H1 (cell line): ENCODE results near the gene TRIM71. TPM values are rescaled to one million over a fixed set of nuclear protein-coding genes. Genes with fewer than 3 reads are reported as not detected.
A peak's percentile ranks its signal among the peaks of the same experiment; 100 is the strongest.

Source experiments
- CTCF ChIA-PET: fragments of 300-600 bp; sonication (Branson Sonifier 250); formaldehyde crosslinking; loops from one replicate; lab custom pipeline; 2021; ENCODE audit not compliant: partially characterized antibody; lab: Charles Lee
- POLR2A ChIA-PET: fragments of 300-600 bp; sonication (Branson Sonifier 250); formaldehyde crosslinking; loops from one replicate; lab custom pipeline; 2021; ENCODE audit warnings: inconsistent platforms; ENCODE audit not compliant: partially characterized antibody; lab: Charles Lee
- DNase-seq, 2 experiments: peaks; one replicate each; pipeline versions ENCODE4 v3.0.0 to v3.0.0-alpha.2; 2010 to 2022; ENCODE audit warnings: low spot score in 2 of 2, low read depth in 1 of 2, mixed read lengths in 1 of 2
- FAIRE-seq: peaks from 2 replicates; lab custom pipeline; 2011; peaks lifted over from hg19 to GRCh38; lab: Jason Lieb, UNC
- H2AFZ ChIP-seq: 2 replicates; pipeline ENCODE4 v1.8.1; 2012; ENCODE audit warnings: low read length, inconsistent platforms
- H2AK5ac ChIP-seq: 2 replicates; pipeline ENCODE4 v1.6.1; 2013; ENCODE audit warnings: low read depth, low read length
- H2BK120ac ChIP-seq: replicated peaks from 2 replicates; pipeline ENCODE3; 2013; ENCODE audit warnings: low read depth, low read length, inconsistent platforms
- H2BK12ac ChIP-seq: 2 replicates; pipeline ENCODE4 v1.6.1; 2013; ENCODE audit warnings: low read depth, low read length
- H2BK15ac ChIP-seq: 2 replicates; pipeline ENCODE4 v1.6.1; 2013; ENCODE audit warnings: low read length
- H2BK20ac ChIP-seq: 2 replicates; pipeline ENCODE4 v1.6.1; 2013; ENCODE audit warnings: low read length
- H2BK5ac ChIP-seq: 2 replicates; pipeline ENCODE4 v1.6.1; 2013; ENCODE audit warnings: low read depth, low read length
- H3K14ac ChIP-seq: 2 replicates; pipeline ENCODE4 v1.6.1; 2013; ENCODE audit warnings: inconsistent platforms; ENCODE audit not compliant: insufficient read length
- H3K18ac ChIP-seq: 2 replicates; pipeline ENCODE4 v1.6.1; 2013; ENCODE audit warnings: low read length; ENCODE audit errors: extremely low read depth
- H3K23ac ChIP-seq: 2 replicates; pipeline ENCODE4 v1.6.1; 2013; ENCODE audit warnings: inconsistent platforms; ENCODE audit not compliant: insufficient read length
- H3K23me2 ChIP-seq: 2 replicates; pipeline ENCODE4 v1.6.1; 2013; ENCODE audit warnings: low read depth, low read length
- H3K27ac ChIP-seq: 2 replicates; pipeline ENCODE4 v1.6.1; 2011; ENCODE audit warnings: low read depth, low read length, inconsistent platforms
- H3K27me3 ChIP-seq, 4 experiments: replicated peaks in 1 of 4; 1 replicate in 1 of 4; 2 replicates in 3 of 4; pipeline versions ENCODE4 v1.6.1 to v1.8.1; 2011 to 2013; ENCODE audit warnings: low read length in 3 of 4, mild to moderate bottlenecking in 3 of 4, inconsistent platforms in 2 of 4, mixed read lengths in 2 of 4, moderate library complexity in 1 of 4; ENCODE audit not compliant: control insufficient read depth in 3 of 4, insufficient read depth in 3 of 4; ENCODE audit errors: extremely low read depth in 1 of 4
- H3K36me3 ChIP-seq, 4 experiments: 2 replicates each; pipeline versions ENCODE4 v1.6.1 to v1.8.1; 2011 to 2013; ENCODE audit warnings: mild to moderate bottlenecking in 4 of 4, low read length in 3 of 4, moderate library complexity in 2 of 4, control low read depth in 1 of 4, inconsistent platforms in 1 of 4; ENCODE audit not compliant: insufficient read depth in 4 of 4, control insufficient read depth in 2 of 4
- H3K4ac ChIP-seq: replicated peaks from 2 replicates; pipeline ENCODE3; 2013; ENCODE audit warnings: low read length, low read depth, mixed read lengths, inconsistent platforms; ENCODE audit not compliant: insufficient read length
- H3K4me1 ChIP-seq, 4 experiments: replicated peaks in 1 of 4; 1 replicate in 1 of 4; 2 replicates in 3 of 4; pipeline versions ENCODE4 v1.6.1 to v1.8.1; 2011 to 2013; ENCODE audit warnings: low read length in 3 of 4, inconsistent platforms in 2 of 4, mixed read lengths in 1 of 4; ENCODE audit not compliant: insufficient read depth in 4 of 4, control insufficient read depth in 3 of 4
- H3K4me2 ChIP-seq, 2 experiments: 2 replicates each; pipeline versions ENCODE4 v1.6.1 to v1.8.1; 2011 to 2013; ENCODE audit warnings: low read depth in 2 of 2, low read length in 2 of 2, control low read depth in 1 of 2, inconsistent platforms in 1 of 2, mild to moderate bottlenecking in 1 of 2; ENCODE audit not compliant: insufficient read depth in 1 of 2
- H3K4me3 ChIP-seq, 4 experiments: fragments of 200-600, 300-600 bp in 1 of 4; sonication (generic), shearing (Covaris generic), sonication (Bioruptor Twin) in 1 of 4; 2 replicates each; pipeline versions ENCODE4 v1.5.1 to v1.8.1; 2011 to 2016; ENCODE audit warnings: low read length in 4 of 4, low read depth in 3 of 4, control low read depth in 2 of 4, inconsistent platforms in 2 of 4, mild to moderate bottlenecking in 2 of 4, mixed read lengths in 1 of 4, moderate library complexity in 1 of 4; ENCODE audit not compliant: insufficient read depth in 2 of 4; ENCODE audit errors: extremely low read depth in 1 of 4
- H3K56ac ChIP-seq: replicated peaks from 2 replicates; pipeline ENCODE3; 2013; ENCODE audit warnings: low read depth, mild to moderate bottlenecking, mixed read lengths, low read length, inconsistent platforms; ENCODE audit not compliant: insufficient read length
- H3K79me1 ChIP-seq: 2 replicates; pipeline ENCODE4 v1.6.1; 2013; ENCODE audit warnings: low read depth, low read length, control low read depth
- H3K79me2 ChIP-seq, 2 experiments: 2 replicates each; pipeline versions ENCODE4 v1.6.1 to v1.8.1; 2012 to 2013; ENCODE audit warnings: low read length in 2 of 2, mild to moderate bottlenecking in 2 of 2, inconsistent platforms in 1 of 2; ENCODE audit not compliant: insufficient read depth in 2 of 2, control insufficient read depth in 1 of 2
- H3K9ac ChIP-seq, 4 experiments: replicated peaks in 1 of 4; 1 replicate in 1 of 4; 2 replicates in 3 of 4; pipeline versions ENCODE4 v1.6.1 to v1.8.1; 2011 to 2013; ENCODE audit warnings: low read depth in 3 of 4, low read length in 3 of 4, control low read depth in 2 of 4, mild to moderate bottlenecking in 2 of 4, moderate library complexity in 2 of 4, inconsistent platforms in 1 of 4; ENCODE audit errors: extremely low read depth in 1 of 4
- H3K9me3 ChIP-seq, 2 experiments: 2 replicates each; pipeline versions ENCODE4 v1.6.1 to v1.8.1; 2012 to 2013; ENCODE audit warnings: mild to moderate bottlenecking in 2 of 2, moderate library complexity in 2 of 2, control low read depth in 1 of 2, inconsistent platforms in 1 of 2, low read depth in 1 of 2, low read length in 1 of 2, mixed read lengths in 1 of 2; ENCODE audit not compliant: insufficient read depth in 2 of 2
- H4K20me1 ChIP-seq, 2 experiments: replicated peaks in 1 of 2; 2 replicates each; pipeline versions ENCODE3 to v1.8.1; 2011 to 2013; ENCODE audit warnings: inconsistent platforms in 2 of 2, low read length in 2 of 2, mild to moderate bottlenecking in 1 of 2; ENCODE audit not compliant: insufficient read depth in 2 of 2, control insufficient read depth in 1 of 2
- H4K5ac ChIP-seq: 2 replicates; pipeline ENCODE4 v1.6.1; 2013; ENCODE audit warnings: low read length, low read depth, mixed read lengths, inconsistent platforms; ENCODE audit not compliant: insufficient read length
- H4K8ac ChIP-seq: 2 replicates; pipeline ENCODE4 v1.8.0; 2013; ENCODE audit warnings: mild to moderate bottlenecking, moderate library complexity, low read length, inconsistent platforms; ENCODE audit not compliant: insufficient read depth; ENCODE audit errors: extremely low read depth
- H4K91ac ChIP-seq: replicated peaks from 2 replicates; pipeline ENCODE3; 2013; ENCODE audit warnings: low read length, mixed read lengths, inconsistent platforms; ENCODE audit not compliant: insufficient read length
- KDM4A ChIP-seq: IDR thresholded peaks from one replicate; pipeline ENCODE4 v1.7.1; 2012; ENCODE audit warnings: low read depth, mild to moderate bottlenecking, moderate library complexity, low read length, inconsistent platforms; ENCODE audit not compliant: severe bottlenecking
- WGBS, 2 experiments: shearing (Covaris generic) in 1 of 2; methylation state at CpG; one replicate each; pipeline versions ENCODE4 v1.1.6 to v1.1.7; 2013 to 2015; ENCODE audit warnings: low lambda C conversion rate in 2 of 2, mixed read lengths in 2 of 2, inconsistent platforms in 1 of 2, low coverage in 1 of 2, missing lambda C conversion rate in 1 of 2; ENCODE audit not compliant: insufficient replicate concordance in 2 of 2, insufficient coverage in 1 of 2, insufficient read length in 1 of 2; ENCODE audit errors: extremely low coverage in 1 of 2, missing lambda C conversion rate in 1 of 2; 5-methylcytosine and 5-hydroxymethylcytosine counted together
- polyA plus RNA-seq, 7 experiments: library from polyadenylated mRNA; depleted of rRNA in 3 of 7; stranded (reverse) in 5 of 7; unstranded in 2 of 7; fragments of >200 nt in 5 of 7; fragments of 200-250 nt in 2 of 7; gene quantifications; 1 replicate in 5 of 7; 2 replicates in 1 of 7; 4 replicates in 1 of 7; pipeline versions ENCODE4 v1.2.1 to v1.2.3, GENCODE V29; 2011 to 2013; ENCODE audit warnings: missing spikeins in 2 of 7, mixed read lengths in 2 of 7
- total RNA-seq: library from RNA; stranded (reverse); fragmentation: NEBNext Ultra II Directional; extraction: Animal tissue kit (Norgen Biotek cat#: 25700); gene quantifications from 2 replicates; pipeline ENCODE4 v1.2.1, GENCODE V29; 2021

Gene TRIM71
- total and polyA plus RNA-seq, 2 of the 8 experiments (the other 6 are each of a cell fraction or from before 2014, with no cell fraction given): 53.7 to 293 TPM

DNA sequence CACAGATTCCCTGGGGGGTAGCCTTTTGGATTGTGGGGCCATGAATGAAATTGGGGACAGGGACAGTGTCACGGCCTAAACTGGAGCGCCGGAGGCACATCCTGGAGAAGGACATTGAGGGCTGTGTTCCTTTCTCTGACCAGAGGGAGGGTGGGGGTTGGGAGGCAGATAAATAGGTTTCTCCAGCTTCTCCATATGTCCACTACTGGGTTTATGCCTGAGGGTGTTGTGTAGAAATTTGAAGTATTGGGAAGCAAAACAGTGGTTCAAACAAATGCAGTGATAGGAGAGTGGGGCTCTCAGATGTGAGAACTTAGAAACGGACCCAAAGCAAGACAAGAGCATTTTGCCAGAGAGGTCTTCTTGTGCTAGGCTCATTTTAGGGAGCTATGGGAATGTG is 34.3 kb downstream of the TRIM71 start:
- Histone ChIP-seq H2BK120ac (no peak overlapping the region), H3K18ac (peak overlapping the region; percentile 4; the same call in 1 of the 2 replicates), H3K4me2 (peak overlapping the region; percentile 16 to 81; a peak in 2 of 4 replicates), H2BK20ac (no peak overlapping the region), H3K4me1 (peaks cover 42 to 70% (median 56%) of the 10 kb centered on the region in 4 experiments), H3K79me1 (peaks cover 3% of the 10 kb centered on the region), H4K20me1 (peaks cover 69 to 79% of the 10 kb centered on the region in 2 experiments), H3K27me3 (no peaks in the 10 kb centered on the region), H3K9ac (no peak overlapping the region; a peak in 1 of 7 replicates), H4K8ac (no peak overlapping the region), H3K36me3 (peaks cover 0 to 24% (median 2%) of the 10 kb centered on the region in 4 experiments; a peak in 4 of 8 replicates), H4K91ac (no peak overlapping the region), H2BK15ac (no peak overlapping the region), H2AK5ac (no peak overlapping the region), H4K5ac (no peak overlapping the region), H3K27ac (no peak overlapping the region), H3K23me2 (0 out of 2 replicates have a peak, but pooled peaks cover 2% of the 10 kb centered on the region), H3K23ac (no peak overlapping the region), H3K4ac (no peak overlapping the region), H3K4me3 (no peak overlapping the region), H3K14ac (no peak overlapping the region), H2AFZ (no peak overlapping the region), H2BK12ac (no peak overlapping the region), H3K56ac (no peak overlapping the region), H2BK5ac (no peak overlapping the region), H3K79me2 (peaks cover 89 to 99% of the 10 kb centered on the region in 2 experiments), H3K9me3 (no peaks in the 10 kb centered on the region)
- no peak for FAIRE-seq
- WGBS, 2 experiments: 79% methylated on average over 4 of the region's 4 CpGs; no CpG with 5 or more reads in 1 of the 2 experiments
- CTCF ChIA-PET: interaction anchor here (0.7 to 1.6 kb wide), 7 partner anchors 9 to 52 kb away, joined by 3 to 10 read pairs (median 3); no protein-coding TSS in a partner anchor
- no peak for TF ChIP-seq KDM4A
- no peak for DNase-seq
- POLR2A ChIA-PET: interaction anchor here (1.0 to 7.0 kb wide), 9 partner anchors 11 to 36 kb away, joined by 3 to 91 read pairs (median 9); no protein-coding TSS in a partner anchor
